ENCODE data around the gene KRT72. TPM values are rescaled to one million over a fixed set of nuclear protein-coding genes. Genes with fewer than 3 reads are reported as not detected.

Gene KRT72
- total and polyA plus RNA-seq, 2 of the 13 experiments (the other 11 are each of a cell fraction or from before 2014, with no cell fraction given): not detected

- Histone ChIP-seq H3K79me2 (ENCODE audit: insufficient read depth, low read length) (no peaks in the 10 kb centered on the region), H3K4me3 (replicated peaks in 1 of 3; ENCODE audit: insufficient read depth in 1 of 3, low read depth in 2 of 3, low read length in 3 of 3) (no peak within 1 kb of the TSS), H3K27me3 (ENCODE audit: control insufficient read depth in 1 of 2, insufficient read depth in 2 of 2, low read length in 2 of 2) (peaks cover 2 to 63% of the 10 kb centered on the region in 2 experiments; a peak in 4 of 5 replicates), H3K4me2 (ENCODE audit: low read depth, low read length) (no peak within 1 kb of the TSS), H3K27ac (ENCODE audit: extremely low read length, insufficient read depth, low read length) (no peak within 1 kb of the TSS), H3K9me3 (ENCODE audit: low read length) (no peaks in the 10 kb centered on the region), H3K36me3 (replicated peaks in 1 of 2; ENCODE audit: control insufficient read depth in 1 of 2, insufficient read depth in 2 of 2, low read length in 2 of 2) (no peaks in the 10 kb centered on the region), H4K20me1 (ENCODE audit: insufficient read depth, low read length) (no peaks in the 10 kb centered on the region), H3K9ac (ENCODE audit: insufficient read depth, low read depth, low read length) (no peak within 1 kb of the TSS), H3K4me1 (ENCODE audit: insufficient read depth, low read length) (no peaks in the 10 kb centered on the region), H2AFZ (ENCODE audit: low read length) (no peak within 1 kb of the TSS)
- intact Hi-C loops (cut with micrococcal nuclease; ENCODE audit: unreplicated experiment) (no loop called here), in situ Hi-C loops (cut with HindIII; ENCODE audit: extremely low pct_ligation_motif_present, low pct_unique_long_range_greater_than_20kb) (no loop called here)
- no TSS peak for BruUV-seq (replicated peaks)
- TF ChIP-seq ZNF44 (CRISPR knock-in tag; IDR thresholded peaks at IDR 0.05) (no peak), ZKSCAN1 (IDR thresholded peaks at IDR 0.05; ENCODE audit: low read length) (no peak), ZNF20 (CRISPR knock-in tag; IDR thresholded peaks at IDR 0.05) (no peak), ETV5 (CRISPR knock-in tag; IDR thresholded peaks at IDR 0.05; ENCODE audit: borderline replicate concordance) (no peak), MAFF (IDR thresholded peaks at IDR 0.05; ENCODE audit: low read depth, low read length) (no peak)
- DNase-seq (ENCODE audit: low spot score): no peak
- POLR2A ChIA-PET: no interaction called here
- CTCF ChIA-PET (ENCODE audit: low intra/inter-chr PET ratio, low total read pairs): no interaction called here
- no peak for FAIRE-seq
- 22% methylated on average over 5 of the region's 14 CpGs for WGBS (ENCODE audit: low lambda C conversion rate)
- no peak for ATAC-seq
Measured at GRCh38 chr12:52552681-52553195, 48.5 kb downstream of the KRT72 start, which contains the start of gene KRT71. Gene KRT71 (minus strand): TSS chr12:52553145. CDS start chr12:52553077, 68 bp downstream.

- FAIRE-seq (no peak), ATAC-seq (no peak), DNase-seq (ENCODE audit: low spot score) (no peak)
- Histone ChIP-seq H2AFZ (ENCODE audit: low read length) (no peak overlapping the region), H4K20me1 (ENCODE audit: insufficient read depth, low read length) (no peaks in the 10 kb centered on the region), H3K9me3 (ENCODE audit: low read length) (no peaks in the 10 kb centered on the region), H3K9ac (ENCODE audit: insufficient read depth, low read depth, low read length) (no peak overlapping the region), H3K27ac (ENCODE audit: extremely low read length, insufficient read depth, low read length) (no peak overlapping the region), H3K27me3 (ENCODE audit: control insufficient read depth in 1 of 2, insufficient read depth in 2 of 2, low read length in 2 of 2) (peaks cover 3 to 59% of the 10 kb centered on the region in 2 experiments; a peak in 4 of 5 replicates), H3K4me3 (replicated peaks in 1 of 3; ENCODE audit: insufficient read depth in 1 of 3, low read depth in 2 of 3, low read length in 3 of 3) (no peak overlapping the region), H3K4me1 (ENCODE audit: insufficient read depth, low read length) (no peaks in the 10 kb centered on the region), H3K79me2 (ENCODE audit: insufficient read depth, low read length) (no peaks in the 10 kb centered on the region), H3K4me2 (ENCODE audit: low read depth, low read length) (no peak overlapping the region), H3K36me3 (replicated peaks in 1 of 2; ENCODE audit: control insufficient read depth in 1 of 2, insufficient read depth in 2 of 2, low read length in 2 of 2) (no peaks in the 10 kb centered on the region)
- BruUV-seq (replicated peaks): no TSS peak
- POLR2A ChIA-PET: no interaction called here
- no CpG with 5 or more reads among the region's 5 CpGs for WGBS (ENCODE audit: low lambda C conversion rate)
- in situ Hi-C loops (cut with HindIII; ENCODE audit: extremely low pct_ligation_motif_present, low pct_unique_long_range_greater_than_20kb) (no loop called here), intact Hi-C loops (cut with micrococcal nuclease; ENCODE audit: unreplicated experiment) (no loop called here)
- CTCF ChIA-PET (ENCODE audit: low intra/inter-chr PET ratio, low total read pairs): no interaction called here
- no peak for TF ChIP-seq KIAA2018 (CRISPR knock-in tag; IDR thresholded peaks at IDR 0.05; ENCODE audit: borderline replicate concordance)
- TF ChIP-seq BRCA1 (CRISPR knock-in tag; IDR thresholded peaks at IDR 0.05): no peak
- no peak for TF ChIP-seq XRCC5 (optimal IDR thresholded peaks at IDR 0.05; ENCODE audit: low read length)
- no peak for TF ChIP-seq NPAS2 (CRISPR knock-in tag; IDR thresholded peaks at IDR 0.05; ENCODE audit: borderline replicate concordance)
- TF ChIP-seq SALL2 (CRISPR knock-in tag; IDR thresholded peaks at IDR 0.05): no peak
Measured at GRCh38 chr12:52552055-52552454, 49.2 kb downstream of the KRT72 start.
